HG03280 (cell line): ENCODE measurements around the gene GPER1.
A peak's percentile ranks its signal among the peaks of the same experiment; 100 is the strongest.

Experiments used
- ATAC-seq: cut with Tn5 transposase; IDR thresholded peaks from one replicate; pipeline ENCODE4 v1.9.1; 2021; ENCODE audit warnings: mild to moderate bottlenecking, moderate library complexity; ENCODE audit not compliant: unreplicated experiment

Gene GPER1

DNA sequence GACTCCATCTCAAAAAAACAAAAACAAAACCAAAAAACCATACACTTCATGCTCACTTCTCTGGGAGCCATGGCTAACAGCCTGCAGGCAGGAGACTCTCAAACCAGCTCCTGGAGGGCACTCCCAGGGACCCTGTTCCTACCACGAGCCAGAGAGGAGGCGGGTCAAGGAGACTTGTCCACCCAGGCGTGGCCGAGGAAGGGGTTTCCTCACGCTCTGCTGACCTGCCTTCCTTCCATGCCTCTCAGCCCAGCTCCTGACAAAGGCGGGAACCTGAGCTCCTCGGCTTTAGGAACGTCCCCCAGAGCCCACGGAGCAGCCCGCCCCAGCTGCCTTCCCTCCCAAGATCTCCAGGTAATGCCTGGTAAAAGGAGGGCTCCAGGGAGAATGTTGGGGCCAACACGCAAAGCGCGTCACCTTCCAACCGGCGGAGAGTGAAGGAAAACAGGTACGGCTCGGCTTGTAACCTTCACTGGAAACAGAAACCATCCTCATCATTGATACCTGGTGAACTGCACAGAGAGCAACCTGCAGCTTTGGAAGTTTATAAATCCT, 34.0 kb upstream of the GPER1 start:
- ATAC-seq, result no peak

DNA sequence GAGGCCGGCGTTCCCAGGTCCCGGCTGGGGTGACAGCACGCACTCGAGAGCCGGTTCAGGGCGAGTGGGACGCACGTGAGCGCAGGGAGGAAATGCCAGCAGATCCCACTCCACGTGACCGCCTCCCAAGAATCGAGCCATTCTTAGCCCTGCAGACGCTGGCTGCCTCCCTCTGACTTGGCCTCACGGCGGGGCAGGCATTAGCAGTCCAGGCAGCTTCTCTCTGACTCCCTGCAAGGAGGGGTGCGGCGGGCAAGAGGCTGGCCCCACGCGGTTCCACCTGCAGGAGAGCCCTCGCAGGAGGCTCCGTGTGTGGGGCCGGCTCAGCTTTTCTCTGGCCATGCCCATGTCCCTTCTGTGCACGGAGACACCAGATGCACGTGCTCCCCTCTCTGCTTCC, 33.5 kb upstream of the GPER1 start:
- ATAC-seq, result no peak

DNA sequence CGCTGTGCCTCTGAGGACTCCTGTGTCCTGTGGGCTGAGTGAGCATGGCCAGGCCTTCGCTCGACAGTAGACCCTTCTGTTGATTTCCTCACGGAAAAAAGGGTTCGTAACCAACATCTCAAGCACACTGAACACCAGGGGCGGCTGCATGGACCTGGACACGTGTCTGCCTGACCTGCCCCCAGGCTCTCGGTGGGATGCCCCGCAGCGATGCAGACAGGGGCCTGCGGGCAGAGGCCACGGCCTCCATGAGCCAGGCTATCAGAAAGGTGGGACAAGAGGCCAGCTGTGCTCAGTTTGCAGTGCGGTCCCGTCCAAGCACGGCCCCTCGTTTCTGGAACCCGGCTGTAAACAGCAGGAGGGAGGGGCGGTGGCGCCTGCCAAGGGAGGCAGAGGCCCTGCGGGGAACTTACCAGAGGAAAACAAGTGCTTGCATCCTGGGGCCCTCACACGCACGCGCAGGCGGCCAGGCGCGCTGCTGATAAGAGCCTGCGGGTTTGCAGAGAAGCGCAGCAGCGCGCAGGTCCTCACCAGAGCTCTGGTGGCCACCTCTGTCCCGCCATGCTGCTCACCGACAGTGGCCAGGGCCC, 33.0 kb upstream of the GPER1 start:
- ATAC-seq, result no peak

DNA sequence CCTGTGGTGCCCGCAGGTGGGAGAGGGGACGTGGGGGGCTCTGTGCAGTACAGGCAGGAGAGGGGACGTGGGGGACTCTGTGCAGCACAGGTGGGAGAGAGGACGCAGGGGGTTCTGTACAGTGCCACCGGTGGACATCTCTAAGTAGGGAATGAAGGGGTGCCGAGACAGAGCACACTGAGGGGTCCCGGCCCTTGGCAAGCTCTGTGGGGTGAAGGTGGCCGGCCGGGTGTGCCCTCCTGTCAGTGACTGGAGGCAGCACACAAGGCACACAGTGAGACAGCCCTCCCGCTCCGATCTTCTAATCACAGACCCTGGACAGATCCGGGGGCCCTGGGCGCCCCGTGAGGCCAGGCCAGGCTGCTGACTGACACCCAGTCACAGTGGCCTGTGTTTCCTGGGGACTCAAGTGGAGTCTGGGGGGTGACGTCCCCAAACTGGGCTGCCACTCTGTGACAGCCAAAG, 32.4 kb upstream of the GPER1 start:
- ATAC-seq, result no peak

DNA sequence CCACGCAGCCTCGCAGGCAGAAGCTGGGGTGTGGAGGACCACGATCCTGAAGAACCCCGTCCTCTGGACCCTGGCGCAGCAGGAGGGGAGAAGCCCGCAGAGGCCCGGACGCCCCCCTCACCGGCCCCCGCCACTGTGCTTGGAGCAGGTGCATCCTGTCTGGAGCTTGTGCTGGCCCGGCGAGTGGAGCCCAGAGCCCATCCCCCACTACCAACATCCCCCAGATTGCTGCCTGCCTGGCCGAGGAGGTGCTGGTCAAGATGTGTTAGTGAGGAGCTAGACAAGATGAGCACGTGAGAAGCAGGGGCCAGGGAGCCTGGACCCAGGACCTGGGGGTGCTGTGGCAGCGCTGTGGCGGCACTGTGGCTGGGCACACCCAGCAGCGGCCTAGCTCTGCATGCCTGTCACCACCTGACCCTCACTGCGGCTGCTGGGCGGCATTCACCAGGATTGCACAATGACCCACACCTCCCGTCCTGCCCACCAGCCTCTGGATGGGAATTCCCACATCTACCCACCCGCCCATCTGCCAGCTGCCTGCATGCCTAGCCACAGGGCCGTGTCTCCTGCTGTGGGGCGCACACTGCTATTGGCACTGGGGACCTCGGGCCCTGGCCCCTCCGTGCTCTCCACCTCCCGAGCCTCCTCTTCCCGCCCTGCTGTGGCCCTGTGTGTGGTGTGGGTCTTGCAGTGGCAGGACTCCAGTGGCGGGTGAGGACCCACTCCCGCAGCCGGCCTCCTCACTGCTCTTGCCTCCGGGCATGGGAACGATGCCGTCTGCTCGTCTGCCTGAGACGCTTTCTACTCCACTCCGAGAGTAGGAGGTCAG, 31.7 kb upstream of the GPER1 start:
- no peak for ATAC-seq

DNA sequence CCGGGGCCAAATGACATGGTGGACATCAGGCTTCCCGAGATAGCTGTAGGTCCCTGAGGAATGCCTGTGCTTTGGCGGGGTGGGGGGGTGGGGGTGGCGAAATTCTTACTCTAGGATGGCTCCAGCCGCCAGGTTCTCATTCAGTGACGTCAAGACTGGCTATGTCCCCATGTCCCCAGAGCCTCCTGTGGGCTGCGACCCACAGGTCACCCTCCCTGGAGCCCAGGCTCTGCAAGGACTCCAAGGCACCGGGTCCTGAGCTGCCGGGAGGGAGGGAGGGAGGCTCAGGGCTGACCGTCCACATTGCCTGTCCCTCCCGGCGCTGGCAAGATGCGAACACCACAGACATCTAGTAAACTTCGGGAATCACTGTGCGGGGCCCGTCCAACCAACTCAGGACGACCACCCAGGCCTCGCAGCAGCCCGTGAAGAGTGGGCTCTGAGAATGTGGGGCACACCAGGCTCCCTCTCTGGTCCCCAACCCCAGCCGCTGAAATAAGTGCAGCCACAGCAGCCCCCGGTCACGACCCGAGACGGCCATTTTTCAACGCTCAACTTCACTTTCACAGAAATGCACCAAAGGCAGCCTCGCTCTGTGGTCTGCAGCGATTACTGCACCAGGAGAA, 31.0 kb upstream of the GPER1 start:
- ATAC-seq, result no peak

DNA sequence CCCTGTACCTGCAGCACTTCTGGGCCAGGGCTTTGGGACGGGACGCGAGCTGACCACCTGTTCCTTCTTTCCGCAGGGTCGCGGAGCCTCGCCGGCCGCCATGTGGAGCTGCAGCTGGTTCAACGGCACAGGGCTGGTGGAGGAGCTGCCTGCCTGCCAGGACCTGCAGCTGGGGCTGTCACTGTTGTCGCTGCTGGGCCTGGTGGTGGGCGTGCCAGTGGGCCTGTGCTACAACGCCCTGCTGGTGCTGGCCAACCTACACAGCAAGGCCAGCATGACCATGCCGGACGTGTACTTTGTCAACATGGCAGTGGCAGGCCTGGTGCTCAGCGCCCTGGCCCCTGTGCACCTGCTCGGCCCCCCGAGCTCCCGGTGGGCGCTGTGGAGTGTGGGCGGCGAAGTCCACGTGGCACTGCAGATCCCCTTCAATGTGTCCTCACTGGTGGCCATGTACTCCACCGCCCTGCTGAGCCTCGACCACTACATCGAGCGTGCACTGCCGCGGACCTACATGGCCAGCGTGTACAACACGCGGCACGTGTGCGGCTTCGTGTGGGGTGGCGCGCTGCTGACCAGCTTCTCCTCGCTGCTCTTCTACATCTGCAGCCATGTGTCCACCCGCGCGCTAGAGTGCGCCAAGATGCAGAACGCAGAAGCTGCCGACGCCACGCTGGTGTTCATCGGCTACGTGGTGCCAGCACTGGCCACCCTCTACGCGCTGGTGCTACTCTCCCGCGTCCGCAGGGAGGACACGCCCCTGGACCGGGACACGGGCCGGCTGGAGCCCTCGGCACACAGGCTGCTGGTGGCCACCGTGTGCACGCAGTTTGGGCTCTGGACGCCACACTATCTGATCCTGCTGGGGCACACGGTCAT, 30.3 kb upstream of the GPER1 start:
- ATAC-seq, result no peak

DNA sequence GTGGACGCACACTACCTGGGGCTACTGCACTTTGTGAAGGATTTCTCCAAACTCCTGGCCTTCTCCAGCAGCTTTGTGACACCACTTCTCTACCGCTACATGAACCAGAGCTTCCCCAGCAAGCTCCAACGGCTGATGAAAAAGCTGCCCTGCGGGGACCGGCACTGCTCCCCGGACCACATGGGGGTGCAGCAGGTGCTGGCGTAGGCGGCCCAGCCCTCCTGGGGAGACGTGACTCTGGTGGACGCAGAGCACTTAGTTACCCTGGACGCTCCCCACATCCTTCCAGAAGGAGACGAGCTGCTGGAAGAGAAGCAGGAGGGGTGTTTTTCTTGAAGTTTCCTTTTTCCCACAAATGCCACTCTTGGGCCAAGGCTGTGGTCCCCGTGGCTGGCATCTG, 29.6 kb upstream of the GPER1 start:
- no peak for ATAC-seq

DNA sequence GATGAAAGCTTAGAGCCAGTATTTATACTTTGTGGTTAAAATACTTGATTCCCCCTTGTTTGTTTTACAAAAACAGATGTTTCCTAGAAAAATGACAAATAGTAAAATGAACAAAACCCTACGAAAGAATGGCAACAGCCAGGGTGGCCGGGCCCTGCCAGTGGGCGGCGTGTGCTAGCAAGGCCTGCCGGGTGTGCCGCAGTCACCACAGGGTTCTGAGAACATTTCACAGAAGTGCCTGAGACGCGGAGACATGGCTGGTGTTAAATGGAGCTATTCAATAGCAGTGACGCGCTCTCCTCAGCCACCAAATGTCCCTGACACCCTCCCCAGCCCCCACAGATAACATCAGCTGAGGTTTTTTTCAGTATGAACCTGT, 29.1 kb upstream of the GPER1 start:
- ATAC-seq, result no peak

DNA sequence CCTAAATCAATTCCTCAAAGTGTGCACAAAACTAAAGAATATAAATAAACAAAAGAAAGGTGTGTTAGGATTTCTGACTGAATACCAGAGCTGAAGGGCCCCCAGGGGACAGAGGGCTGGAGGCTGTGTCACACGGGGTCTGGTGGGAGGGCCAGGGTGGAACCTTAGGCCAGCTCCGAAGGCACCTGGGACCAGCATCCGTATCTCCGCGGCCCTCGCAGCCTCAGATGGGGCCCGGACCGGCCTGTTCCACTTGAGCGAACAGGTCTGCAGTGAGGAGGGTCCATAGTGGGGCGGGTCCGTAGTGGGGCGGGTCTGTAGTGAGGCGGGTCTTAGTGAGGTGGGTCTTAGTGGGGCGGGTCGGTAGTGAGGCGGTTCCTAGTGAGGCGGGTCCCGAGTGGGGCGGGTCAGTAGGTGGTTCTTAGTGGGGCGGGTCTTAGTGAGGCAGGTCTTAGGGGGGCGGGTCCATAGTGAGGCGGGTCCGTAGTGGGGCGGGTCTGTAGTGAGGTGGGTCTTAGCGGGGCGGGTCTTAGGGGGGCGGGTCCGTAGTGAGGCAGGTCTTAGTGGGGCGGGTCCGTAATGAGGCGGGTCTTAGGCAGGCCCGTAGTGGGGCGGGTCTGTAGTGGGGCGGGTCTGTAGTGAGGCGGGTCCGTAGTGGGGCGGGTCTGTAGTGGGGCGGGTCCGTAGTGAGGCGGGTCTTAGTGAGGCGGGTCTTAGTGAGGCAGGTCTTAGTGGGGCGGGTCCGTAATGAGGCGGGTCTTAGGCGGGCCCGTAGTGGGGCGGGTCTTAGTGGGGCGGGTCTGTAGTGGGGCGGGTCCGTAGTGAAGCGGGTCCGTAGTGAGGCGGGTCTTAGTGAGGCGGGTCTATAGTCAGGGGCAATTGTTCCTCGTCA, 28.5 kb upstream of the GPER1 start:
- ATAC-seq, result peak; percentile 39

DNA sequence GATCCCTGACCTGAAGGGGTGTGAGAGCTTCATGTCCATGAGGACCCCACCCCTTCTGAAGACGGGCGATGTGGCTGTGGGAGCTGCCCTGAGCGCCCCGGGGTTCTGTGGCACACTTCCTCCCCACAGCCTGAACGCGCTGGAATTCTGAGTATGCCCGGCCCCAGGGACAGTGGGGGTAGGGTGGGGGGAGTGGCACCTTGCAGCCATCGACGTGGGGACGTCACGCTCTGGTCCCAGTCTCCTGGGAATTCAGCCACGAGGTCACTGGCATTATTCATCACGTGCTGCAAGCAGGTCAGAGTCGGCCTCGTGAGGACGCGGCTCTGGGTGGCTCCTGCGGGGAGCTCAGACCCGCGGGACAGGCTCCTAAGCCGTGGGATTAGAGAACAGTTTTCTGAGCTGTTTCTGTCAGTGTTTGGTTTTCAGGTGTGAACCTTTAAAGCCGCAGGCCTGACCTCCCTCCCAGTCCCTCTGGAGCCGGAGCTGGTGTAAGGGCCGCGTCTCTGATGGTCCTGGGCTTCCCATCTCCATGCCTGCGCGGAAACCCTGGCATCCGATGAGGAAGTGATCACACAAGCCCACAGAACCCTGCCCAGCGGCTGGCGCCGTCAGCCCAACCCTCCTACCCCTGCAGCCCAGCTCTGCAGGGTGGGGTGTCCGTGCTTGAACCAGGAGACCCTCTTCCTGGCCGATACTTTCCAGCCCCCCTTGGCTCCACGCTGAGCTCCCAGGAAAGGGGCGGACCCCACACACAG, 27.4 kb upstream of the GPER1 start:
- no peak for ATAC-seq

DNA sequence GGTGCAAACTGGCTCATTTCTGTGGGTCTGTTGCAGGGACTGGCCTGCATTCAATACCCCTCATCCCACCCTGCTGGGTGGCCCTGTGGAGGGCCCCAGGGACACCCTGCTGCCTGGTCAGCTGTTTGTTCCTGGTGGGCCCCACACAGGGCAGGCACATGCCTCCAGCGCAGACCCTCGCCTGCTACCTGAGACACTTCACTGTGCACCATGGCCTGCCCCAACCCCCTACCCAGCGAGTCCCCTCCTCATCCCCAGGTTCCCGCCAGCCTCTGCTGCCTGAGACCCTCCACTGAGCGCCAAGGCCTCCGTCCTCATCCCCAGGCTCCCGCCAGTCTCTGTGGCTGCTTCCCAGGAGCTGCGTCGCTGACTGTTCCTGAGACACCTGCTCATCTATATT, 26.7 kb upstream of the GPER1 start:
- ATAC-seq, result no peak

DNA sequence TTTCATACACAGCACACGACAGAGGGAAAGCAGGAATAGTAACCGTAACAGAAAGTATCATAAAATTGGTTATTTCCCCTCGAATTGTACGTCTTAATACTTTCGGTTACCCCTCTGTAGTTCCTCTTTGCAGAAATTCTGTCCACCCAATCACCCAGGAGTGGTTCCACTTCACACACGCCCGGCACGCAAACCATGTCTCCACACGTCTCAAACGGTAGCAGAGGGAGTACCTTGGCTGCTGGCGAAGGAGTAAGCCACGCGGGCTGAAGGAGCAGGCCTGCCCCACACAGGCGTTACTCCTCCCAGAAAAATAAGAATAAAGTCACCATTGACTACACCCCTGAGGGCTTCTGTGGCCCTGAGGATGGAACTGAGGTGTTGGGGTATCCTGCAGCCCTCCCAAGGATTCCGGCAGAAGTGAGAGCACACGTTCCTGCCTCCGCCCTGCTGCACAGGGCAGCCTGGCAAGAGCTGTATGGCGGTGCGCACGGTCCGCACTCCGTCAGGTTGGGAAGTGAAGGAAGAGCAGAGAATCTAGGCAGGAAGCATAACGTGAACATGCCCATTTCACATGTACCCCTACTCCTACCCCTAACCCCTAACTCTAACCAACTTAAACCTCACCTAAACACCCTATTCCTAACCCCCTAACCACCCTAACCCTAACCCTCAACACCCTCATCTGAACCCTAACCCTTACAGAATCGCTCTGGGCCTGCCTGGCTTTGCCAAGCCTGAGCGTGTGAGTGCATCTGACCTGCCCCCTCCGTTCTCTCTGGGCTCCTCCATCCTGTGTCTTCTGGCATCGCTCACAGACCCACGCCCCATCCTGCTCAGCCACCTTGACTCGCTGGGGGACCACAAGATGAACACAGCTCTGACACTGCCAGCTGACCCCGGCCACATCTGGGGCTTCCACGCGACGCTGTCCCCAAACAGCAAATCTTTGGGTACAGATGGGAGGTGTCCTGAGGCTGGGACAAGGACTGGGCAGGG, 25.3 kb upstream of the GPER1 start:
- peak; percentile 31 for ATAC-seq

DNA sequence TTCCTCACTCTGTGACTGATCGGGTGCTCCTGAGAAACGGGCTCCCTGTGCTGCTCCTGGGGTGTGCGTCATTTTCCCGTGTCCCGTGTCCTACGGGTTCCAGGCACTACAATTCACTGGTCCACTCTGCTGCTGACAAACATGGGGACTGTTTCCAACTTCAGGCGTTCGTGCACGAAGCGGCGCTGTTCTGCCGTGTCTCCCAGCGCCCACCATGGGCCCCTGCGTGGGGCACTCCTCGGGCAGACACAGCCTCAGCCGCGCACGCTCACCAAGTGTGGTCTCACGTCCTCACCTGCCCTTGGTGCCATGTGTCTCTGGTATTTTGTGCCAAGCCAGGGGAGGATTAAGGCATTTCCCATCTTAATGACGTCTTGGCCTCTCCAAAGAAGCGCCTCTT, 24.6 kb upstream of the GPER1 start:
- no peak for ATAC-seq

DNA sequence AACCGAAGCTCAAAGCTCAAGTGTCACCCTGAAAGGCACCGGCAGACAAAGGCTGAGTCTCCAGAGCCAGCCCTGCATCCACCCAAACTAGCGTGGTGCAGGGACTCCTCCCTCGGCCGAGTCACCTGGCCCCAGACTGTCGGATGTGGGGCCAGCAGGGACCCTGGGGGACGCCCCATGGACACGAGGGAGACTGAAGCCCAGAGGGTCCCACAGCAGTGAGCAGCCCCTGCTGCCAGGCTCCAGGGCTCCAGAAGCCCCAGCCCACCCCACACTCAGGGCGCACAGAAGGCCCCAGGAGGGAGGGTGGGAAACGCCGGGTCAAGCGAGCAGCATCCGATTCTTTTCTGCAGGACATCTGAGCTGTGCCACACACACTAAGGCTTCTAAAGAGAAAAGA, 23.3 kb upstream of the GPER1 start:
- no peak for ATAC-seq

DNA sequence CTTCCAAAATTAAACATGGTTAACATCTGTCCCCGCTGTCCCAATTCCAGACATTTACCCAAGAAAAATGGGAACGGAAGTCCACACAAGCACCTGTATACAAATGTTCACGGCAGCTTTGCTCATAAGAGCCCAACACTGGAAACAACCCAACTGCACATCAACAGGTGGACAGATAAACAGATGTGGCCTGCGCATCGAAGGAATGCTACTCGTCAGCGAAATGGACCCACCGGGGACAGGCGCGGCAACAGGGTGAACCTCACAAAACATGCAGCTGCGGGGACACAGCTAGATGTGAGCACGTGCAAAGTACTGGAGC, 22.7 kb upstream of the GPER1 start:
- no peak for ATAC-seq

DNA sequence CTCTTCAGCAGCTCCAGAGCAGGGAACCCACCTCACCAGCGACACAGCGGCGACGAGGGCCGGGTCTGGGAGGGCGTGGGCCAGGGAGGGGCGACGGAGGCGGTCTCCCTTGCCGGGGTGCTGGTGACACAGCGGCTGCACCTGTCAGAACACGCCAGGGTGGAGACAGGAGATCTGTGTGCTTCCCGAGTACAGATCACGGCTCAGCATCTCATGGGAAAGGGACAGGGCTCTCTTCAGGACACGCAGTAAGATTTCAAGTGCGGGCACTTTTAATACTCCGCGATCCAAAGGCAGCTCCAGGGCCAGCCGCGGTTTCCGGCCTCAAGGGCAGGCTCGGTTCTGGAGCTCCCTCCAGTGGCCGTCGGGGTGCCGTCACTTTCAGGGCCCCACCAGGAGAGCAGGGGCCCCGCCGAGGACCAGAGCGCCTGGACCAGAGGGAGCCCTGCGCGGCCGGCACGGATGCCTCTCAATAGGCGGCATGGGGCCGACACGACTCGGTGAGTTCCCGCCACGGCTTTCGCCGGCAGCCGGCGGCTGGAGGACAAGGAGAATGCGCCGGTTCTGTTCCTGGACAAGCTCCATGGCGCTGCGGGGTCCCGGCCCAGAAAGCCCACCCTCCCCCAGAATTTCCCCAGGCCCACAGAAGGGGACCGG, 22.2 kb upstream of the GPER1 start:
- peak; percentile 74 for ATAC-seq

DNA sequence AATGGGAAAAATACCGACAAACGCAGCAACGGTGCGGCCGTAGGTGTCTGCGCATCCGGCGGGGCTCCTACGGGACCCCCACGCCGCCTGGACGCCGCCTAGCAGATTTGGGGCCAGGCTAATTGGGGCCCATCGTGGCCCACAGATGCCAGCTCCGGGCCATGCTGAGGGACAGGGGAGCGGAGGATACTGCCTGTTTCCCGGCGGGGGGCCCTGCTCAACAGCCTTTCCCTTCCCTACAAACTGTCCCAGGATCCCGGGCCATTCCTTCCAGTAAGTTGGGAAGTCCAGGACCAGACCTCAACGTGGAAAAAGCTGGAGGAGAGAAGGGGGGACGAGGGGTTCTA, 21.7 kb upstream of the GPER1 start:
- ATAC-seq, result no peak
